ENCODE data around the gene NALCN.
A peak's percentile ranks its signal among the peaks of the same experiment; 100 is the strongest.

The NALCN gene

GRCh38 chr13:101412076-101412475, 4.2 kb downstream of the NALCN start:
- DNase-seq, result no peak

- no peak for DNase-seq
Observed at GRCh38 chr13:101408992-101409656, 7.2 kb downstream of the NALCN start.

- no peak for DNase-seq
Observed at GRCh38 chr13:101408154-101408553, 8.2 kb downstream of the NALCN start.

GRCh38 chr13:101406791-101407190, 9.5 kb downstream of the NALCN start:
- no peak for DNase-seq

- DNase-seq, result no peak
Observed at GRCh38 chr13:101401196-101401595, 15.1 kb downstream of the NALCN start.

GRCh38 chr13:101399365-101399764, 16.9 kb downstream of the NALCN start:
- no peak for DNase-seq

- DNase-seq, result no peak
Observed at GRCh38 chr13:101398920-101399319, 17.4 kb downstream of the NALCN start.

GRCh38 chr13:101398191-101398590, 18.1 kb downstream of the NALCN start:
- DNase-seq, result no peak

GRCh38 chr13:101397742-101398141, 18.6 kb downstream of the NALCN start:
- DNase-seq, result no peak

GRCh38 chr13:101394605-101395004, 21.7 kb downstream of the NALCN start:
- no peak for DNase-seq

- DNase-seq, result no peak
Observed at GRCh38 chr13:101393140-101393539, 23.2 kb downstream of the NALCN start.

- DNase-seq, result no peak
Observed at GRCh38 chr13:101390461-101390860, 25.8 kb downstream of the NALCN start.

GRCh38 chr13:101384929-101385328, 31.4 kb downstream of the NALCN start:
- no peak for DNase-seq

- DNase-seq, result no peak
Observed at GRCh38 chr13:101383595-101383994, 32.7 kb downstream of the NALCN start.

GRCh38 chr13:101382701-101383100, 33.6 kb downstream of the NALCN start:
- DNase-seq, result no peak

- peak; percentile 26 for DNase-seq
Observed at GRCh38 chr13:101382086-101382485, 34.2 kb downstream of the NALCN start.

- no peak for DNase-seq
Observed at GRCh38 chr13:101360525-101360924, 55.8 kb downstream of the NALCN start.

- DNase-seq, result no peak
Observed at GRCh38 chr13:101354895-101355294, 61.4 kb downstream of the NALCN start.

- DNase-seq, result no peak
Observed at GRCh38 chr13:101346942-101347728, 69.2 kb downstream of the NALCN start.

GRCh38 chr13:101346161-101346560, 70.1 kb downstream of the NALCN start:
- no peak for DNase-seq

- no peak for DNase-seq
Observed at GRCh38 chr13:101343128-101343787, 73.0 kb downstream of the NALCN start.

- DNase-seq, result no peak
Observed at GRCh38 chr13:101341464-101341863, 74.8 kb downstream of the NALCN start.

- no peak for DNase-seq
Observed at GRCh38 chr13:101339202-101339601, 77.1 kb downstream of the NALCN start.

- DNase-seq, result no peak
Observed at GRCh38 chr13:101332583-101332982, 83.7 kb downstream of the NALCN start.

Data from NCI-H69 (cell line).